Fibroblast of skin of right biceps (primary cell): Measurements from ENCODE around the gene KICS2.
"Not testable (repeated sequence)": the region's sequence is repeated elsewhere in the genome, so short reads cannot be mapped to it uniquely, and the experiment has no call there.

Experiments used
- DNase-seq: peaks from one replicate; pipeline ENCODE4 v3.0.0-alpha.2; 2013

The KICS2 gene

DNA sequence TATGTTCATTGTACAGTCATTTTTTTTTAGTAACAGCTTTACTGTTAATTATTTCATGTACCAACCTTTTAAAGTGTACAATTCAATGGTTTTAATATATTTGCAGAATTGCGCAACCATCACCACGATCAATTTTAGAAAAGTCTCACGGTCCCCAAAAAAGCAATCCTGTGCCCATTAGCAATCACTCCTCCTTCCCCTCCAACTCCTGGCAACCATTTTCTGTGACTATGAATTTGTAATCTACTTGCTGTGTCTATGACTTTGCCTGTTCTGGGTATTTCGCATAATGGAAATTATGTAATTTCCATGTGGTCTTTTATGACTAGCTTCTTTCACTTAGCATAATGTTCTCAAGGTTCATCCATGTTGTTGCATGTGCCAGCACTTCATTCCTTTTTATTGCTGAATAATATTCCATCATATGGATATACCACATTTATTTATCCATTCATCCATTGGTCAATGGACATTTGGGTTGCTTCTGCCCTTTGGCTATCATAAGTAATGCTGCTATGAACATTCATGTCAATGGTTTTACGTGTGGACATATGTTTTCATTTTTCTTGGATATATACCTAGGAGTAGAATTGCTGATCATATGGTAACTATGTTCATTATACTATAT is 9.9 kb downstream of the KICS2 start:
- DNase-seq: no peak

DNA sequence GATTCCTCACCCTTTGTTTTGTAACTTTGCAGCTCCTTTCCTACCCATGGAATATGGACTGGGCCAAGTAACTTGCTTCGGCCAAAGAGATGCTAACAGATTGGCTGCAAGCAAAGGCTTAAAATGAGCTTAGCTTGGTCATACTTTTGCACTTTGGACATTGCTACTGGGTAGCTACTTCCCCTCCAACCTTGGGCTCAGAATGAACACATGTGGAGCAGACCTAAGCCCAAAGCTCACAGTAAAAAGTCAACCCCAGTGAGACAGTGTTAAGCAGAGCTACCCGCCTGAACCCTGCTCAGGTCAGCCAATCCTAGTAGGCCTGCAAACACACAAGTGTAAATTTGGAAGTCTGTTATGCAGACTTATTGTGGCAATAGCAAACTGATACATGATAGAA is 14.6 kb downstream of the KICS2 start:
- DNase-seq: no peak

DNA sequence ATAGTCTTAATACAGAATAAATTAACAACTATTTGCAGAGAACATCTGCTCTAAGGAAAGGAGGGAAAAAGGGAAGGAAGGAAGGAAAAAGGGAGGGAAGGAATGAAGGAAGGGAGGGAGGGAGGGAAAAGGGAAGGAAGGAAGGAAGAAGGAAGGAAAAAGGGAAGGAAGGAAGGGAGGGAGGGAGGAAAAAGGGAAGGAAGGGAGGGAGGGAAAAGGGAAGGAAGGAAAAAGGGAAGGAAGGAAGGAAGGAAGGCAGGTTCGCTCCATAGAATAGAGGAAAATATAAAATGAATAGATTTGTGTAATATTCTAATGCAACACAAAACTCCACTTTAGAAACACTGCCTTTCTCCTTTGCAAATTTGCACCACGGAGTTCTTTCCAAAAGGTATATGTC is 16.6 kb downstream of the KICS2 start:
- DNase-seq: no peak

DNA sequence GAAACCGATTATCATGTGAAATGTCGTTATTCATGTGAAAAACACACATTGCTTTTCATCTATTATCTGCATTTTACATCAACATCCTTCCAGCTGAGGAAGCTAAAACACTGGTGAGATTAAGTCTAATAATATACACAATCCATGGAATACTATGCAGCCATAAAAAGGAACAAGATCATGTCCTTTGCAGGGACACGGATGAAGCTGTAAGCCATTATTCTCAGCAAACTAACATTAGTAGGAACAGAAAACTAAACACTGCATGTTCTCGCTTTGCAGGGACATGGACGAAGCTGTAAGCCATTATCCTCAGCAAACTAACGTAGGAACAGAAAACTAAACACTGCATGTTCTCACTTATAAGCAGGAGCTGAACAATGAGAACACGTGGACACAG is 18.3 kb downstream of the KICS2 start:
- no peak for DNase-seq

DNA sequence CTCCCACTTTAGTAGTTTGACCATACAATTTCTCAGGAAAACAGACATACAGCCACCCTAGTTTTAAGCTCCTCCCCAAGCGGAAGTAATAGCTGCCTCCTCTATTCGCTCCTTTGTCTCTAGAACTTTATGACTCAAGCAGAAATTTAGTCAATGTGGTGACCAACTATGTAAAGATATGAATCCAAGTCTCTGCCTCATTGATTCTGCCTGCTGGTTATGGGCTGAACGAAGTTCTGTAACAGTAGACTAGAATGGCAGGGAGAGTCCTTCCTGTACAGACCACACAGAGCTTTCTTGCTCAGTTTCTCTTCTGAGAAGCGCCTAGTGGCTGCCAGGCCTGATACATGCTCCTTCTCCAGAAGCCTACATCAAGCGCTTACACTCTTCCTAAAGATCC is 19.1 kb downstream of the KICS2 start:
- no peak for DNase-seq

DNA sequence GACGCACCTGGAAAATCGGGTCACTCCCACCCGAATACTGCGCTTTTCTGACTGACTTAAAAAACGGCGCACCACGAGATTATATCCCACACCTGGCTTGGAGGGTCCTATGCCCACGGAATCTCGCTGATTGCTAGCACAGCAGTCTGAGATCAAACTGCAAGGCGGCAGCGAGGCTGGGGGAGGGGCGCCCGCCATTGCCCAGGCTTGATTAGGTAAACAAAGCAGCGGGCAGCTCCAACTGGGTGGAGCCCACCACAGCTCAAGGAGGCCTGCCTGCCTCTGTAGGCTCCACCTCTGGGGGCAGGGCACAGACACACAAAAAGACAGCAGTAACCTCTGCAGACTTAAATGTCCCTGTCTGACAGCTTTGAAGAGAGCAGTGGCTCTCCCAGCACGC is 26.3 kb downstream of the KICS2 start:
- DNase-seq: not testable (repeated sequence)

DNA sequence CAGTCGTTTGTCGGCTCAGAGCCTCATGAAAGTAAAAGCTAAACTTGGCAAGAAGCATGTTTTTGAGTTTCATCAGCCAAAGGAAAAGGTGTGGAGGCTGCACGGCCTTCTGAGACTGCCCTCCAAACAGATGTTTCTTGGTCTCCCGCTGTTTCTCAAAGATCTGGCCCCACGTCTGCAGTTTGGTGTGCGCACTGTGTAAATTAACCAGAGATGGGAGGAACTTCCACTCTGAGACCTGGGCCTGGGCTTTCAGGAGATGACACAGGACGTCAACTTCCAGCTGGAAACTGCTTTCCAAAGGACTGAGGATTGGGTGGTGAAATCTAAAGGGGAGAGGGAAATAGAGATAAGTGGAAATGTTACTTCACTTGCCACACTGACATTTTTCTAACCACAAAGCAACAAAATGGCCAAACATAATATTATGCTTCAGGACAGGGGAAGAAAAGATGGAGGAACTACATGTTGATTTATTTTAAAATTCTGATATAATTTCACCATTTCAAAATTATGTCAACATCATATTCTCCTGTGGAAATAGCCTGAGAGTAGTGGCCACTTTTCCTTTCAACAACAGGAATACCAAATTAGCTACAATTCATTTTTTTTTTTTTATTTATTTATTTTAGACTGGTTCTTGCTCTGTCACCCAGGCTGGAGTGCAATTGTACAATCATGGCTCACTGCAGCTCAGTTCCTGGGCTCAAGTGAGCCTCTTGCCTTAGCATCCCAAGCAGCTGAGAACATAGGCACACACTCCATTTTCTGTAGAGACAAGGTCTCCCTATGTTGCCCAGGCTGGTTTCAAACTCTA is 27.6 kb downstream of the KICS2 start:
- DNase-seq: peak; percentile 12

DNA sequence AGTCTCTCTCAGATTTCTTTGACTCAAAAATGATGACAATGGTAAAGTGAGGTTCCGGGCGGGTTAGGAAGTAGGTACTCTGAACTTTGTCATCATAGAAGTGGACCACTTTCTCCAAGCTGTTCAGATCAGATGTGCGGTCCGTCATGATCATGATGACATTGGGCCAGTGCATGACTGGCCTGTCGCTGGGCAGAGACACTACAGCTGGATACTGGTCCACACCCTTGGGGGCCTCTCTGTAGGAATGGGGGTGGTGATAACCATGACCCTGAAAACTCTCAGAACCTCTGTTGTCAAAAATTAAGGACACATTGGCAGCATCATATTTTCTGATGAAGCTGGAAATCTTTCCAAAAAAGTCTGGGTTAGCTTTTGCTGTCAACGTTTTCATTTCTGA is 28.2 kb downstream of the KICS2 start:
- DNase-seq: no peak

DNA sequence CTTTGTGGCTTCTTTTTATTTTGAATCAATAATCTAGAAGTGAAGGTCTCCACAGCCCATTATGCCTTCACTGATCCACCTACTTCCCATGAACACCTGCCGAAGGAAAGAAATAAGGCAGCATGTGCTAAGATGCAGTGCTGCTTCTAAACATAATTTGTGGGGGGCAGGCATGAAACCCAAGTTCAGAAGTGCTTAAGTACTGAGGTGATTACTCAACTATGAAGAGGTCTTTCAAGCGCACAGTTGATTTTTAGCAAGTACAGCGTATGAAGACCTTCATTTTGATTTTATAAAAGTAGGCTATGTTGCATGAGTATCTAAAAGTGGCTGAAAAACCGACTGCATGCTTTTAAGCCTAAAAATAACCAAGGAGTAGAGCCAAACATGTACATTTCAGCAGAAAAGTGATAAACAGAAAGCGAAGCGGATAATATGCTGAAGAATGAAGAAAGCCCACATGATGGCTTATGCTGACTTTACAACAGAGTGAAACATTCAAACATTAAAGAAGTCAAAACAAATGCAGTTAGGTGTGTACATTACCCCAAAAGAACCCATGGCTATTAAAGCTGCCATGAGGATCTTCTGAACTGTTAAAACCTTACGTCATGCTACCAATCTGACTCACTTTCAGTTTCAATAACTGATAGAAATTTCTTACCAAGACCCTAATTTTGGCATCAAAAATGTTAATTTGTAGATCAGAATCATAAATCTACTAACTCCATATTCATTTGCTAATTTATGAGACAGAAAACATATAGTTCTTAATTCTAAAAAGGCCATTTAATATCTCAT is 29.3 kb downstream of the KICS2 start:
- no peak for DNase-seq

DNA sequence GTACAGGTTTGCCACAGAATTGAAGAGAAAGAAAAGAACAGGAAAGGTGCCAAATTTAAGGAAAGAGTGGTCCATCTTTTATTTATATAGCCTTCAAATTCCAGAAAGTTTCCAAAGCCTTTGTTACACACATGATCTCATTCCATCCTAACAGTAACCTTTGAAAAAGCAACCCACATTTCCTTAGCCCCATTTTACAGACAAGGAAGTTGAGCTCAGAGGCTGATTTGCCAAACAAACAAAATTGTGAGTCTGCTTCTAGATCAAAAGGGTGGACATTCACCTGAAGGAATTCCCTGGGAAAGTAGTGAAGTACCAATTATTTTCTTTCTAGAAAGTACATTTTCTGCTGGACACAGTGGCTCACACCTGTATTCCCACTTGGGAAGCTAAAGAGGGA is 32.0 kb downstream of the KICS2 start:
- DNase-seq: no peak

DNA sequence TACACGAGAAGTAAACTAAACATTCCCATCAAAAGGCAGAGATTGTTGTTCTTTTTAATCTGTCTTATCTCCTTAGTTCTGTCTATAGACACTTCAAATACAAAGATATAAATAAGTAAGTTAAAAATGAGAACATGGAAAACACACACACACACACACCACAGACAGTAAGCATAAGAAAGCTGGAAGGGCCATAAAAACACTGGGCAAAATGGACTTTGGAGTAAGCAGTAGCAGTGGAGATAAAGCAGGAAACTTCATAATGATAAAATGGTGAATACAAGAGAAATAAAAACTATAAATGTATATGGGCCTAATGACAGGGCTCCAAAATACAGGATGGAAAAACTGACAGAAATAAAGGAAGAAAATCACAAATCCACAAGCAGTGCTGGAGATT is 32.6 kb downstream of the KICS2 start:
- DNase-seq: no peak

DNA sequence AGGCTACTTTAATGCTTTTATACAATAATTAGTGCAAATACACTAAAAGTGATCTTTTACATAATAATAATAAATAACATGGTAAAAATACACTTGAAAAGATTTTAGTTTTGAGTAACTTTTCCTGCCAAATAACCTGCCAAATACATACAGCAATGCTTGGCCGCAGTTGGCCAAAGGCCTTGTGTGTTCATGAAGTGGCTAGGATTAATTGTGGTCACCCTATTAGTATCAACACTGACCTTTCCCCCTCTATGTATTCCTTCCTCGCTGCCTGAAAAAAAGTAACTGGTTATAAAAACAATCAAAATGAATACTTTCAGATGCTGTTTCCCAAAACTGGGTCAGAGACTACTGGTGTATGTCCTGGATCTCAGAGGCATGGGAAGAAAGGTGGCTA is 34.3 kb downstream of the KICS2 start:
- no peak for DNase-seq

DNA sequence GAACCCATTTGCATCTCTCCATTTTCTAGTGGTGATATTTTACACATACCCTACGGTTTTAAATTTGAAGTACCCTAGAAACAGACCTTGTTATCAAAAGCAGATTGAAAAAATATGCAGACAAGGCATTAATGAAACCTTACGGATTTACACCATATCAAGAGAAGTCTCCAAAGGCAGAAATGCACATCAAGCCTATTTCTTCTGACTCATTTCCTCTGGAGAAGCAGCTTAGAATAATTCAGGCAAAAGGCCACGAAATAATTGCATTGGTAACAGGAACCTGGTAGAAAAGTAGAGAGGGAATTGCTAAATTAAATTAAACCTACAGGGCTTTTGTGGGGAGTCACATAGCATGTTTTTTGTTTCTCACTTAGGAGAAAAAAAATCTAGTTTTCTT is 34.7 kb downstream of the KICS2 start:
- peak; percentile 88 for DNase-seq

DNA sequence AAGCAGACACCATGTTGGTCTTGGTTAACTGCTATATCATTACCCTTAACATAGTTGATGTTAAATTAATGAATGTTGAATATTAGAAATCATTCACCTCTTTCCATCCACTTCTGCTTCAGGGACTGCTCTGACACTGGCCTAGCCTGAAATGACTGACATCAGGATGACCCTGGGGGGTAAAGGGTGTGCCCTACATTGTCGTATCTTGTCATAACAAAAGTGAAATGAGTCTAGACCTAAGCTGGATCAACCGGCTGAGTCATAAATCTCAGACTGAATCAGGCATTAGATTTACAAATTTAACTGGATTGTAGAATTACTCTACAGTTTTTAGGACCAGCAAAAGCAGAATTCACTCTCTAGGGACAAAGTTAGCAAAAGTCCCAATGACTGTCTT is 35.3 kb downstream of the KICS2 start:
- DNase-seq: peak; percentile 58

DNA sequence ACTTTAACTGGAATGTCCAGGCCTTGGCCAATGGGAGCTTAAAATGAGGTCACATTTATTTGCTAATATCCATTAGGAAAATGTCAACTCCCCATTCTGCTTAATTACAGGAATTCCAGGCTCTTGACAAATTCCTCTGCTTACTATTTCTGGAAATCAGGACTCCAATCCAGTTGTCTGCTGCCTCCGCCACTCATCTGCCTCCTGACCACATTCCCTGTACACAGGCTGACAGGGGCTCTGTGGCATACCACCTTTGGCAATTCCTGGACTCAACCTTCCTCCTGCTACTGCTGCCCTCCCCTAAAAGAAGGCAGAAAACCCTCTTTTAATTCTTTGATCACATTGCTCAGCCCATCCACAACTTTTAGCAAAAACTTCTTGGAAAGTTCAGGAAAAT is 37.9 kb downstream of the KICS2 start:
- DNase-seq: no peak

DNA sequence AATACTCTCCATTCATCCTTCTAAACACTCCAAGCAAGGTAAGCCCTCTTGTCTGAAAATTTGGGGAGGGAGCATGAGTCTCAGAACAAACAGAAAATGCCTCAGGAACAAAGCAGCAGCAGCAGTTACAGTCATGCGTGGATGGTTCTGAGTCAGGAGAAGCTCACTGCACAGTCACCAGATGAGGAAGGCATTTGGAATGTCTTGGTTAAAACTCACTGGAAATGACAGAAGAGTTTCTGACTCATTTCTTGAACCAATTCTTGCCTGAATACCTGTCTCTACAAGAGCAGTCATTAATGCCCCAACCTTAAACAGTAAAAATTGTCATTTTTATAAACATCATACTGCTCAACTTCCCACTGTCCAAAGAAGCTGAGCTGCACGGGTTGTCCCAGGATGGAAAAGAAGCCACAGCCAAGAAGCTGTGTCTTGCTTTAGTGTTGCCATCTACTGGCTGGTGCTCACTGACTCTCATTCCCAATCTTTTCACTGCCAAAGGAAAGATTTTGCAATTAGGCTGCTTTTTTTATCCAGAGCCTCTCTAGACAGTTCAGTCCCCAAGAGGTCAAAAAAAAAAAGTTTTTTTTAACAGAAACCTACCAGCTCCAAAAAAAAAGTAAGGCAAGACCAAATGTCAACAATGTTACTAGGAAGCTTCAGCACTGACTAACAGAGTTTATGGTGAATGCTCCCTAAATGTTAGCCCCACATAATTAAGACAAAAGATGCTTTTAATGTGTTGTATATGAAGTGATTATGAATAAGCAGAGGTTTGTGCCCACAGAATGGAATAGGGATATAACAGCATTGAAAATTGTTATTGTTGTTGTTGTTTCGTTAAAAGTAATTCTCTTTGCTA is 40.4 kb downstream of the KICS2 start:
- peak; percentile 99 for DNase-seq

DNA sequence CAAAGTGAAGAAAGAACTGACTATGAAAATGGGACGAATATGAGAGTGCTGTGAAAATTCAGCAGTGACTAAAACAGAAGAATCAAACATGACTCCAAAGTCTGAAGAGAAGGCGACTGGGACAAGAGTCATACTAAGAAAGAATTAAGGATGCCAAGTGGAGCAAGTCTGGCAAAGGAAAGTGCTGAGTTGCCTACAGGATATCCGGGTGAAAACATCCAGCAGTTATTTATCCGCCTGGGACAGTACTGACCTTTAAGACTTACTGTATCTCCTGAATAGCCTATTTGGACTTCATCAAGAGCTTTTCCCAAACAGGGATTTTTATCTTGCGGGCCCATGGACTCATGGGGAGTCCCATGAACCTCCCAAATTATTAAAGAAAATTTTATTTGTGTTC is 41.1 kb downstream of the KICS2 start:
- DNase-seq: peak; percentile 78

DNA sequence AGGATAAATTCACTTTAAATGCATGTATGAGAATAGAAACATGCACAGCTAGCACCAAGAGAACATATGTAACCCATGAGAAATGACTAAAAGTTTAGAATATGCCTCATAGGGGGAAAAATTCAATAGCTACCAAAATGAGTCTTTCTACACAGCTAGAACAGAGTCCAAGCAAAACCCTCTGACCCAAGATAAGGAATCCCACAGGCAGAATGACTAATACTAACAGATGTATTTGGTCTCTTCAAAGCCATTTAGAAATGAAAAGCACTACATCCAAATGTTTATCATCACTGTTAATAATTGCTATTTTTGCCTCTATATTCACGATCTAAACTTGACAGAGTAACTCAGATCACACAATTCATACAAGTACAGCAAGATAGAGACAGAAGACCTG is 44.0 kb downstream of the KICS2 start:
- peak; percentile 90 for DNase-seq

DNA sequence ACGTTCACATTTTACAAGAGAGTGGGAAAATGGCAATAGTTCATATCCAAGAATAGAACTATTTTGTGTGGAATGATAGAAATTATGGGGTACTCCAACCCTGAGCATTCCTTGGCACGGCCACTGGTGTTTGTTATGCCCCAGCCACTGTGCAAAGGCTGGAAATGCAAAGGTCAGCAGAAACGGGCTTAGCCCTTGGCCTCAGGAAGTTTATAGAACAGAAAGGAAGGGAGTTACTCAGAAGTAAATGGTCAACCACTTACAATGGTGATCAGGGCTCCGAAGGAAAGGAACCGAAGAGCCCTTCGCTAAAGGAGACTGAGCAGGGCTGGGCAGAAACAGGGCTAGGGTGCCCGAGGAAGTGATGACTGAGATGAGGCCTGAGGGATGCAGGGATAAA is 45.1 kb downstream of the KICS2 start:
- no peak for DNase-seq

DNA sequence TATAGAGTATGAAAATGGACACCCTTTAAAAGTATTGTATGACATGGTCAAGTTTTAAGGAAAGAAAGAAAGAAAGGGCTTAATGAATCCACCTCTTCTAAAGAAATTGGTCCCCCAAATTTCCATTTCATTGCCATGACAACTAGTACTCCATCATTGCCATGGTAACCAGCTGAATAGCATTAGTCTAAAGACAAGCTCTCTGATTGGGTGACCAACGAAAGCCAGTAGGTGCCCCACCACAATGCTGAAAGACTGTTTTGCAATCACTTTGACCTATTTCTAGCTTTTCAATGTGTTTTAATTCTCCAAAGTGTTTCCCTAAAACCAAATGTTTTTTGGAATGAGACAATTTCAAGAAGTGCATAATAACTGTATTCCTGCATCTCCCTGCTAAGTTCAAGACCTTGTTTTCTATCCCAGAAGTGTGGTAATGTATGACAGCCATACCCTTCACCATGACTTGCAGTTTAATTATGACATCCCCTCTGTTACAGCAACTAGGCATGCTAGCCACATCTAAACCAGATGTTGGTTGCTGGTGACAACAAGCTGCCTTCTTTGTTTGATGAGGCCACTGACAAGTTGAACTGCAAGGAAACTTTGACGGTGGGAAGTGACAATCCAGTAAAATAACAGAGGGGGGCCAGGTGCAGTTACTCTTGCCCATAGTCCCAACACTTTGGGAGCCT is 46.7 kb downstream of the KICS2 start:
- peak; percentile 45 for DNase-seq

DNA sequence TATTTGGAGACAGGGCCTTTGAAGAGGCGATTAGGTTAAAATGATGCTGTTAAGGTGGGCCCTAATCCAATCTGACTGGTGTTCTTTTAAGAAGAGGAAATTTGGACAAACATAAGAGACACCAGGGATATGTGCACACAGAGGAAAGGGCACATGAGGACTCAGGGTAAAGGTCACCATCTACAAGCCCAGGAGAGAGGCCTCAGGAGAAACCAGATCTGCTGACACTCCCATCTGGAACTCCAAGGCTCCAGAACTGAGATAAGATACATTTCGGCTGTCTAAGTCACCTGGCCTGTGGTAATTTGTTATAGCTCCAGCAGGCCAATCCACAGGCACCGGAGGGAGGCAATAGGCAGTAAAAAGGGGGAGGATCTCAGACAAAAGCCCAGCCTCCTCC is 48.6 kb downstream of the KICS2 start:
- DNase-seq: no peak
